Neural cell (in vitro differentiated cells): ENCODE measurements around the gene POU2F3. TPM values are rescaled to one million over a fixed set of nuclear protein-coding genes. Genes with fewer than 3 reads are reported as not detected.

Experiments used
- H2AFZ ChIP-seq: fragments of 200-600, 300-800 bp; sonication (generic), shearing (Covaris generic); 2 replicates; pipeline ENCODE4 v1.6.0; 2014; ENCODE audit warnings: low read depth, mild to moderate bottlenecking, antibody characterized with exemption, low read length, moderate library complexity
- H3F3A ChIP-seq: fragments of 200-600 bp; shearing (Covaris generic); 2 replicates; pipeline ENCODE4 v1.6.1; 2016; ENCODE audit warnings: mild to moderate bottlenecking, moderate library complexity, mixed read lengths, antibody characterized with exemption, low read length; ENCODE audit not compliant: insufficient read depth, poor library complexity, severe bottlenecking
- H3K27ac ChIP-seq: fragments of 200-600, 300-800 bp; sonication (generic), shearing (Covaris generic); 2 replicates; pipeline ENCODE4 v1.5.1; 2014; ENCODE audit warnings: mild to moderate bottlenecking, low read length, moderate library complexity
- H3K27me3 ChIP-seq: fragments of 300-800, 200-600 bp; sonication (generic), shearing (Covaris generic); 2 replicates; pipeline ENCODE4 v1.6.0; 2014; ENCODE audit warnings: mild to moderate bottlenecking, low read depth, low read length, moderate library complexity; ENCODE audit not compliant: insufficient read depth
- H3K36me3 ChIP-seq: fragments of 300-800, 200-600 bp; sonication (generic), shearing (Covaris generic); 2 replicates; pipeline ENCODE4 v1.5.1; 2014; ENCODE audit warnings: mild to moderate bottlenecking, antibody characterized with exemption, low read length, moderate library complexity; ENCODE audit not compliant: insufficient read depth
- H3K4me2 ChIP-seq: fragments of 300-800, 200-600 bp; sonication (generic), shearing (Covaris generic); 2 replicates; pipeline ENCODE4 v1.6.0; 2014; ENCODE audit warnings: mild to moderate bottlenecking, low read length
- H3K4me3 ChIP-seq: fragments of 300-800, 200-600 bp; sonication (generic), shearing (Covaris generic); 2 replicates; pipeline ENCODE4 v1.5.1; 2014; ENCODE audit warnings: mild to moderate bottlenecking, low read length, moderate library complexity
- H3K79me2 ChIP-seq: fragments of 200-600 bp; shearing (Covaris generic); replicated peaks from 2 replicates; pipeline ENCODE4 v1.6.0; 2014; ENCODE audit warnings: mild to moderate bottlenecking, low read length, moderate library complexity; ENCODE audit not compliant: insufficient read depth
- H3K9ac ChIP-seq: fragments of 300-800, 200-600 bp; sonication (generic), shearing (Covaris generic); 2 replicates; pipeline ENCODE4 v1.6.1; 2016; ENCODE audit warnings: mild to moderate bottlenecking, low read length, mixed read lengths
- H3K9me2 ChIP-seq: fragments of 200-600 bp; shearing (Covaris generic); 2 replicates; pipeline ENCODE4 v1.6.1; 2016; ENCODE audit warnings: mild to moderate bottlenecking, low read length, mixed read lengths; ENCODE audit not compliant: insufficient read depth
- H3K9me3 ChIP-seq: fragments of 200-600, 300-800 bp; sonication (generic), shearing (Covaris generic); 2 replicates; pipeline ENCODE4 v1.6.1; 2016; ENCODE audit warnings: mild to moderate bottlenecking, mixed run types, low read length, moderate library complexity, mixed read lengths
- H4K20me1 ChIP-seq: fragments of 200-600 bp; shearing (Covaris generic); 2 replicates; pipeline ENCODE4 v1.6.1; 2016; ENCODE audit warnings: mild to moderate bottlenecking, mixed run types; ENCODE audit not compliant: insufficient read depth
- CTCF ChIP-seq: fragments of 450-650 bp; IDR thresholded peaks from 2 replicates; pipeline ENCODE4 v1.5.1; 2014; ENCODE audit warnings: antibody characterized with exemption, mild to moderate bottlenecking, moderate library complexity; ENCODE audit not compliant: poor library complexity, severe bottlenecking
- EP300 ChIP-seq: fragments of 450-650 bp; conservative IDR thresholded peaks from 2 replicates; pipeline ENCODE4 v1.6.1; 2014; ENCODE audit warnings: antibody characterized with exemption, mild to moderate bottlenecking, moderate library complexity; ENCODE audit not compliant: poor library complexity, severe bottlenecking
- EZH2 ChIP-seq: fragments of 200-600, 300-800 bp; shearing (Covaris generic), sonication (generic); IDR thresholded peaks from 2 replicates; pipeline ENCODE4 v1.6.1; 2014; ENCODE audit warnings: antibody characterized with exemption, low read length, borderline replicate concordance, mild to moderate bottlenecking; ENCODE audit not compliant: insufficient read depth, poor library complexity, severe bottlenecking
- MXI1 ChIP-seq: fragments of 450-650 bp; conservative IDR thresholded peaks from 2 replicates; pipeline ENCODE4 v1.6.1; 2014; ENCODE audit warnings: antibody characterized with exemption, mild to moderate bottlenecking; ENCODE audit not compliant: poor library complexity, severe bottlenecking
- POLR2AphosphoS5 ChIP-seq: IDR thresholded peaks from 2 replicates; pipeline ENCODE4 v1.6.1; 2012
- RAD21 ChIP-seq: fragments of 450-650 bp; conservative IDR thresholded peaks from 2 replicates; pipeline ENCODE4 v1.6.1; 2014; ENCODE audit warnings: antibody characterized with exemption, mild to moderate bottlenecking, moderate library complexity
- REST ChIP-seq: IDR thresholded peaks from 2 replicates; pipeline ENCODE4 v1.6.1; 2012; ENCODE audit warnings: borderline replicate concordance
- SMC3 ChIP-seq: fragments of 450-650 bp; conservative IDR thresholded peaks from 2 replicates; pipeline ENCODE4 v1.6.1; 2014; ENCODE audit warnings: antibody characterized with exemption, mild to moderate bottlenecking, moderate library complexity; ENCODE audit not compliant: poor library complexity
- TAF1 ChIP-seq: IDR thresholded peaks from 2 replicates; pipeline ENCODE4 v1.6.1; 2012; ENCODE audit warnings: low read depth
- polyA plus RNA-seq: library from polyadenylated mRNA; depleted of rRNA; stranded (reverse); fragments of >200 nt; gene quantifications from 2 replicates; pipeline ENCODE4 v1.2.3, GENCODE V29; 2014

POU2F3 gene
- polyA plus RNA-seq, 1 donor from 2014 or later = not detected

- no peak overlapping the region for H3K4me3 ChIP-seq
- no peaks in the 10 kb centered on the region for H4K20me1 ChIP-seq
- H3K27ac ChIP-seq = no peak overlapping the region
- no peaks in the 10 kb centered on the region for H3F3A ChIP-seq
- H2AFZ ChIP-seq = no peak overlapping the region
- H3K79me2 ChIP-seq = no peaks in the 10 kb centered on the region
- no peak overlapping the region for H3K4me2 ChIP-seq
- H3K36me3 ChIP-seq = no peaks in the 10 kb centered on the region
- no peaks in the 10 kb centered on the region for H3K9me3 ChIP-seq
- peaks cover 32% of the 10 kb centered on the region for H3K27me3 ChIP-seq
- no peaks in the 10 kb centered on the region for H3K9me2 ChIP-seq
- no peak overlapping the region for H3K9ac ChIP-seq
- TF ChIP-seq TAF1 = no peak
- no peak for TF ChIP-seq RAD21
- no peak for TF ChIP-seq MXI1
- TF ChIP-seq POLR2AphosphoS5 = no peak
- no peak for TF ChIP-seq EZH2
- TF ChIP-seq REST = no peak
- no peak for TF ChIP-seq EP300
- TF ChIP-seq CTCF = no peak
- no peak for TF ChIP-seq SMC3
These were observed 27.0 kb upstream of the POU2F3 start for GRCh38 chr11:120212926-120213325.

GRCh38 chr11:120214581-120214980 lies 25.4 kb upstream of the POU2F3 start:
- H3K27me3 ChIP-seq = peaks cover 30% of the 10 kb centered on the region
- TF ChIP-seq EP300 (no peak), SMC3 (no peak), REST (no peak)

More at GRCh38 chr11:120214581-120214980, 25.4 kb upstream of the POU2F3 start:
- no peaks in the 10 kb centered on the region for H3K9me3 ChIP-seq
- H3K9ac ChIP-seq = no peak overlapping the region
- no peaks in the 10 kb centered on the region for H3K79me2 ChIP-seq
- no peaks in the 10 kb centered on the region for H3F3A ChIP-seq
- H3K4me2 ChIP-seq = no peak overlapping the region
- no peak overlapping the region for H3K27ac ChIP-seq
- no peak overlapping the region for H2AFZ ChIP-seq
- no peaks in the 10 kb centered on the region for H3K9me2 ChIP-seq
- H3K36me3 ChIP-seq = no peaks in the 10 kb centered on the region
- H4K20me1 ChIP-seq = no peaks in the 10 kb centered on the region
- no peak overlapping the region for H3K4me3 ChIP-seq
